ENCODE data around the gene ELANE. TPM values are rescaled to one million over a fixed set of nuclear protein-coding genes. Genes with fewer than 3 reads are reported as not detected.

The ELANE gene
- total and polyA plus RNA-seq, 4 donors = 0.17 to 37.4 (median 1.8) TPM

- no peak for TF ChIP-seq RXRA (IDR thresholded peaks at IDR 0.05)
- no peak for TF ChIP-seq TAF1 (conservative IDR thresholded peaks at IDR 0.05)
- TF ChIP-seq MAX (IDR thresholded peaks at IDR 0.05) = no peak
- TF ChIP-seq FOXA1 (IDR thresholded peaks at IDR 0.05) = no peak
- no peak for TF ChIP-seq HNF4G (IDR thresholded peaks at IDR 0.05)
Measured at GRCh38 chr19:875265-875879, 23.3 kb downstream of the ELANE start (continued).

GRCh38 chr19:876089-876488 lies 24.0 kb downstream of the ELANE start:
- 89% methylated on average over 18 of the region's 18 CpGs for WGBS
- H3K36me3 ChIP-seq (ENCODE audit: control insufficient read depth in 4 of 4, insufficient read depth in 3 of 4, low read depth in 1 of 4, low read length in 3 of 4) = peaks cover 5 to 34% (median 11%) of the 10 kb centered on the region in 4 donors
- DNase-seq (ENCODE audit: low spot score) = no peak

More at GRCh38 chr19:876089-876488, 24.0 kb downstream of the ELANE start:
- Histone ChIP-seq H3K9me3 (ENCODE audit: control insufficient read depth in 4 of 4, low read length in 3 of 4) (no peaks in the 10 kb centered on the region), H3K9ac (ENCODE audit: low read depth in 1 of 2, low read length in 2 of 2) (no peak overlapping the region), H3K27ac (ENCODE audit: low read depth in 1 of 2, low read length in 2 of 2) (no peak overlapping the region), H3K4me1 (ENCODE audit: control insufficient read depth in 4 of 4, insufficient read depth in 4 of 4, low read length in 3 of 4) (no peaks in the 10 kb centered on the region), H3K4me3 (ENCODE audit: low read depth in 1 of 3, low read length in 3 of 3) (no peak overlapping the region), H3K27me3 (ENCODE audit: control insufficient read depth in 4 of 4, insufficient read depth in 4 of 4, low read length in 3 of 4) (no peaks in the 10 kb centered on the region)
- no peak for TF ChIP-seq NR2F2 (IDR thresholded peaks at IDR 0.05)
- TF ChIP-seq TAF1 (conservative IDR thresholded peaks at IDR 0.05) = no peak
- TF ChIP-seq EGR1 (IDR thresholded peaks at IDR 0.05; ENCODE audit: low read depth in 2 of 2) = no peak
- no peak for TF ChIP-seq JUND (IDR thresholded peaks at IDR 0.05)
- TF ChIP-seq YY1 (IDR thresholded peaks at IDR 0.05) = no peak
- no peak for TF ChIP-seq HNF4A (conservative IDR thresholded peaks at IDR 0.05)
- TF ChIP-seq SP1 (IDR thresholded peaks at IDR 0.05) = no peak
- TF ChIP-seq FOXA2 (IDR thresholded peaks at IDR 0.05) = no peak
- no peak for TF ChIP-seq RAD21 (IDR thresholded peaks at IDR 0.05)
- TF ChIP-seq HNF4G (IDR thresholded peaks at IDR 0.05) = no peak
- no peak for TF ChIP-seq CTCF (IDR thresholded peaks at IDR 0.05; ENCODE audit: low read depth, low read length, missing input control)
- no peak for TF ChIP-seq ATF3 (IDR thresholded peaks at IDR 0.05)
- TF ChIP-seq REST (IDR thresholded peaks at IDR 0.05) = no peak
- TF ChIP-seq MAX (IDR thresholded peaks at IDR 0.05) = no peak
- no peak for TF ChIP-seq GABPA (IDR thresholded peaks at IDR 0.05 in 1 of 2, conservative IDR thresholded peaks at IDR 0.05 in 1 of 2)
